HG03095 (cell line): Measurements from ENCODE around the gene UBQLN3.
A peak's percentile ranks its signal among the peaks of the same experiment; 100 is the strongest.

ENCODE experiments used
- ATAC-seq: cut with Tn5 transposase; IDR thresholded peaks from one replicate; pipeline ENCODE4 v1.9.1; 2021; ENCODE audit warnings: moderate library complexity; ENCODE audit not compliant: unreplicated experiment

Gene UBQLN3

GRCh38 chr11:5509803-5510202 is at the start of gene UBQLN3:
Gene UBQLN3 (minus strand): TSS chr11:5509957. CDS start chr11:5509558, 399 bp downstream.
- no peak for ATAC-seq

- ATAC-seq = no peak
These were observed 48.0 kb upstream of the UBQLN3 start for GRCh38 chr11:5557751-5558150.

- ATAC-seq = no peak
These were observed 46.9 kb upstream of the UBQLN3 start for GRCh38 chr11:5556596-5557188.

GRCh38 chr11:5553343-5553742 is 43.6 kb upstream of the UBQLN3 start:
- no peak for ATAC-seq

GRCh38 chr11:5550440-5551095 is 40.8 kb upstream of the UBQLN3 start:
- peak; percentile 58 for ATAC-seq

- no peak for ATAC-seq
These were observed 38.7 kb upstream of the UBQLN3 start, which contains the start of gene OR52H1 for GRCh38 chr11:5548440-5548839. Gene OR52H1 (minus strand): TSS chr11:5548540. CDS start chr11:5545505, 3,035 bp downstream.

GRCh38 chr11:5547982-5548381 is 38.2 kb upstream of the UBQLN3 start:
- ATAC-seq = no peak

GRCh38 chr11:5546457-5546856 is 36.7 kb upstream of the UBQLN3 start:
- no peak for ATAC-seq

GRCh38 chr11:5541427-5541826 is 31.7 kb upstream of the UBQLN3 start:
- ATAC-seq = no peak

- no peak for ATAC-seq
These were observed 26.7 kb upstream of the UBQLN3 start for GRCh38 chr11:5536482-5536881.

- no peak for ATAC-seq
These were observed 24.3 kb upstream of the UBQLN3 start for GRCh38 chr11:5534046-5534445.

- no peak for ATAC-seq
These were observed 21.5 kb upstream of the UBQLN3 start for GRCh38 chr11:5531053-5531831.

- no peak for ATAC-seq
These were observed 18.7 kb upstream of the UBQLN3 start for GRCh38 chr11:5528495-5528894.

- ATAC-seq = no peak
These were observed 18.0 kb upstream of the UBQLN3 start for GRCh38 chr11:5527716-5528115.

GRCh38 chr11:5524756-5525155 is 15.0 kb upstream of the UBQLN3 start:
- no peak for ATAC-seq

- no peak for ATAC-seq
These were observed 12.6 kb upstream of the UBQLN3 start for GRCh38 chr11:5522308-5522707.

GRCh38 chr11:5521540-5521939 is 11.8 kb upstream of the UBQLN3 start:
- no peak for ATAC-seq

GRCh38 chr11:5516599-5516998 is 6.8 kb upstream of the UBQLN3 start, which contains the start of gene UBQLNL:
Gene UBQLNL (minus strand): TSS chr11:5516699. CDS start chr11:5516441, 258 bp downstream.
- no peak for ATAC-seq

GRCh38 chr11:5514841-5515240 is 5.1 kb upstream of the UBQLN3 start:
- ATAC-seq = no peak

GRCh38 chr11:5508605-5509004 is 1.2 kb downstream of the UBQLN3 start:
- no peak for ATAC-seq

GRCh38 chr11:5507933-5508305 is 1.8 kb downstream of the UBQLN3 start:
- no peak for ATAC-seq
